GM21528 (cell line): ENCODE measurements around the gene ATN1.

ENCODE experiments used
- ATAC-seq: cut with Tn5 transposase; IDR thresholded peaks from one replicate; pipeline ENCODE4 v1.9.1; 2021; ENCODE audit warnings: mild to moderate bottlenecking, moderate library complexity; ENCODE audit not compliant: unreplicated experiment, low FRiP score

The ATN1 gene

DNA sequence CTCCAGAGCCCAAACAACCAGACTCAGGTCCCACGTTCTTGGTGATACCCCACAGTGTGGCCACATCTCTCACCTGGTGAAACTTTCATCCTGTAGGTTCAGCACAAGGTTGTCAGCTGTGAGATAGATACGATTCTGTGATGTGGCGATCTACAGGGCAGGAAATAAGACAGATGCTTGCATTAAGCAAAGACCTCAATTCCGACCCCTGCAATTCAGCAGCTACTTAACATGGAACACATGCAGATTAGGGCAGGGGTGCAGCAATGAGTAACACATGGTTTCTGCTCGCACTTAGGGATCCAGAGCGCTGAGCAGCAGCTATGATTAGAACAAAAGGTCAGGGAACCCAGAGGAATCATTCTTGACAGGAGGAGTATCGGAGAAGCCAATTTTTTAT lies 38.6 kb downstream of the ATN1 start:
- no peak for ATAC-seq

DNA sequence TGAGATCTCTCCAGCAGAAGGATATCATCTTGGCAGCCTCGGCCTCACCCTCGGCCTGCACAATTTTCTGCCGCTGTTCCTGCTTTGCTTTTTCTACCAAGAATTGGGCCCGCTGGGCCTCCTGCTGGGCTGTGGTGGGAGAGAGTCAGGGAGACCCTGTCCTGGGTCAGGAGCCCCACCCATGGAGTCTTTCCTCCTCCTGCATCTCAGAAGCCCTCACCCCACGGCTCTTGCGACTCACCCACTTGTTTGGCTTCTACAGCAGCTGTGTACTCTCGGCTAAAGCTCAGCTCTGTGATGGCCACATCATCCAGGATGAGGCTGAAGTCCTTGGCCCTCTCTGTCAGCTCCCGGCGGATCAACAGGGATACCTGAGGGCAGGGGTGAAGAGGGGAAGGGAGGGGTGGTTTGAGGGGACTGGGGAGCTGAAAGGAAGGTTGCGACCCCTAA lies 39.9 kb downstream of the ATN1 start:
- ATAC-seq = no peak

DNA sequence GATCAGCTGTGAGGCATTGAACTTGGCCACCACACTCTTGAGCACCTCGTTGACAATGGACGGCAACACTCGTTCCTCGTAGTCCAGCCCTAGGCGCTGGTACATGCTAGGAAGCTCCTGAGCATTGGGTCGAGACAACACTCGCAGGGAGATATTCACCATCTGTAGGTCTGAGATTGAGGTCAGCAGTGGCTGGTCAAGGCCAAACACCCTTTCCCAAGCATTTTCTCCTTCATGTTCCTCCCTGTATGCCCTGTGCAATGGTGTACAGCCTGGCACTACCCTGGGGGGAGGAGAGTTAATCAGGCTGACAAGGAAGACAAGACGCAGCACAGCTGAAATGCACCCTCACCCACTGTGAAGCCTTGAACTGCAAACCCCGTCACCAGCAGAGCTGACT lies 40.7 kb downstream of the ATN1 start:
- ATAC-seq = no peak

DNA sequence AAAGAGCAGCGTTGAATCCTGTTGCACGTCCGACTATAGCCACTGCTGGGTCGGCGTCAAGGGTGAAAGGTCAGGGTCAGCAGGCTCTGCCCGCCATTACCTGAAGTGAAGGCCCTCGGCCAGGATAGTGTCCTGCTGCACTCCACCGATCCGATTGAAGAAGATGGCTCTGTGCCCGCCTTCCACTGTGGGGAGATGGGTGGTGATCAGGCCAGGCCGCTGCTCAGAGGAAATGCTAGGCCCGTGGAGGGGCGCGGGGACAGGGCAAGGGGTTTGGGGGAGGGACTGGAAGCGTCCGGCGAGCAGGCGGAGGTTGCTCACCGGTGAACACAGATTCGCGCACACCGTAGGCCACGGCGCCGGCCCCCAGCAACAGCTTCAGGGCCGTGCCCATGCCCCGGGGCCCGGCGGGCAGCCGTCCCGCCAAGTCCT lies 42.4 kb downstream of the ATN1 start:
- no peak for ATAC-seq

DNA sequence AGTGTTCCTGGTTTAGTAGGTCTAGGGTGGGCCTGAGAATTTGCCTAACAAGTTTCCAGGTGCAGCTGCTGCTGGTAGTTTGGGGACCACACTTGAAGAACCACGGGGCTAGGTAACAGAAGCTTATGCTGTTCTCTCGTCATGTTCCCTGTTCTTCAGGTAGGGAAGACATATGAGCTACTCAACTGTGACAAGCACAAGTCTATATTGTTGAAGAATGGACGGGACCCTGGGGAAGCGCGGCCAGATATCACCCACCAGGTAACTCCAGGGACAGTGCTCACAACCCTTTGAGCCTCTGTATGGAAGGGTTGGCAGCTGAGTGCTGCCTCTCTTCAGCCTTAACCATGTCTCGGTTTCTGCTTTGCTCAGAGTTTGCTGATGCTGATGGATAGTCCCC lies 46.4 kb downstream of the ATN1 start:
- no peak for ATAC-seq

DNA sequence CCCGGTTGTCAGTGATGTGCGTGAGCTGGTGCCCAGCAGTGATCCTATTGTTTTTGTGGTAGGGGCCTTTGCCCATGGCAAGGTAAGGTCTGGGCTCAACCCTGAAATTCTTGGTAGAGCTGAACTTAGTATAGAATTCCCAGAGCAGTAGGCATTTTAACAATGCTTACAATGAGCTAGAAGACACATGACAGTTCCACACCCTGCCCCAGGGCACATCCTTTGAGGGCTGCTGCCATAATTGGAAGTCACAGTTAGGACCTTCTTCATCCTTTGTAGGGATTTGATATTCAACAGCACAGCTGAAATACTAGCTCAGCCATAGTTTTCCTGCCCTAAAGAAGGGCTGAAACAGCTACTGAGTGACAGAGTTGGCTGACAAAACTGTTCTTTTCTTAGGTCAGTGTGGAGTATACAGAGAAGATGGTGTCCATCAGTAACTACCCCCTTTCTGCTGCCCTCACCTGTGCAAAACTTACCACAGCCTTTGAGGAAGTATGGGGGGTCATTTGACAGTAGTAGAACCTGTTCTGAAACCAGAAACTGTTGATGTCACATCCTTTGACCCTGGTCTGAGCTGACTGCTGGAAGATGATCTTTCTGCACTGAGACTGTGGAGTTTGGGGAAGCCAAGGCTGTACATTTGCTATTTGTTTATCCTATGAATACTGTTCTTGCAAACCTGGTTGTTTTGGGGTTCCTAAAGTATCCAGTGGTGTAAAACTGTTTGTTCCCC lies 47.7 kb downstream of the ATN1 start:
- no peak for ATAC-seq

DNA sequence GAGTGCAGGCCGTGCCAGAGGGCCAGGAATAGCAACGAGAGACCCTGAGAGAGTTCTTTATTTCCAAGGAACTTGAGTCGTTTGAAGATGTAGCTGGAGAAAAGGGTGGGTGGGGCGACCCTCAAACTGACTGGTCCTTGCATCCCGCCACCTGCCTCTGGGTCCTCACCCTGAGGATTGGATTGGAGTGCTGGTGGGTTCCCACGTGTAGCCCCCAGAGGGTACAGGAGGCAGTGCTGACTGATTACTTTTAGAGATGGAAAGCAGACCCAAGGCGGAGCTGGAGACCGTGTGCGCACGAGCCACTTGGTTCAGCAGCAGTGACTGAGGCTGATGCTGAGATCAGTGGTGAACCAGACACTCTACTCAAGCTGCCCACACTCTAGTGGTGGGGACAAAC lies 49.9 kb downstream of the ATN1 start:
- no peak for ATAC-seq

DNA sequence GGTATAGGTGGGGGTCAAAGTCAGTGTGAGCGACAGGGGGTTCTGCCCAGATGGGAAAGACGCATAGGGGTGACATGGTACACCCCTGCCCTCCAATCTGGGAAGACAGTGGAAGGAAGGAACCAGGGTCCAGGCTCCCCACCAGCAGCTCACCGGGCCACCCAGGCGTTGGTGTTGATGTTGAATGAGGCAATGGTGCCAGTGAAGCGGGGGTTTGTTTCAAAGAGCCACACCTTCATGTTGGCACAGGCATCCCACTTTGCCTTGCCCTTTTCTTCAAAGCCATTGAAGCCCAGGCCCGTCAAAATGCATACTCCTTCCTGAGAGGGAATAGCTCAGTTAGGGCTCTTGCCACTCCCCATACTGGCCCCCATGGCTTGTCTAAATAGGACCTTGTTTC lies 50.4 kb downstream of the ATN1 start:
- no peak for ATAC-seq

DNA sequence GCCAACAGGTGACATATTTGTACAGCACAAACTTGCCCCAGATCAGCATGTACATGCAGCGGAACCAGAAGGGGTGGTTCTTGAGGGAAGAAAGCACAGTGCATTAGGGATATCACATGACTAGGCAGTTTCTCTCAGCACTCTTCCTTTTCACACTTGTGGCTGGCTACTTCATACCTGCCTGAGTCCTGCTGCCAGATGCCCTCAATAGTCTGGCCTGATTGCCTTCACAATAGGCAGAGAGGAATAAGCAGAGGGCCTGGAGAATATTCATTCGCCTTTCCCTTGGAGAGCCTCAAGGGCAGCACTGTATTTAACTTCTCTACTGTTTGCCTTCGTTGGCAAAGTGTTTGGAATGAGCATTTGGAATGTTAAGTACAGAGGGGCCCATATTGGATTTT lies 50.9 kb downstream of the ATN1 start:
- no peak for ATAC-seq

DNA sequence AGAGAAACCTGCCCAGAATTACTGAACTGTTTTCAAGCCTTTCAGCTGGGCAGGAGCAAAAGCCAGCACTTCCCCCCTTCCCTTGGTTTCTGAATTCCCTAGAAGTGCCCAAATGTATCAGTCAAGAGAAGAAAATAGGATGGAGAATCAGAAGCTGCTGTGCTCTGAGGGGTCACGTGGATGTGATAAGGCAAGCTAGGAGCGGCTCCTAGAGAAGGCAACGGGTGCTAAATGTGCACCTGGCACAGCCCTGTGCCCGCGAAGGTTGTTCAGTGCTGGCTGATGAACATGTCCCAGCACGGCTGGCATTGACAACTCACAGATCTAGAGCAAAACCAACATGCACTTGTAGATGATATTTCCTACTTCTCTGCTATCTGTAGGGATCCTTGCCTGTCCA lies 51.3 kb downstream of the ATN1 start:
- ATAC-seq = no peak

DNA sequence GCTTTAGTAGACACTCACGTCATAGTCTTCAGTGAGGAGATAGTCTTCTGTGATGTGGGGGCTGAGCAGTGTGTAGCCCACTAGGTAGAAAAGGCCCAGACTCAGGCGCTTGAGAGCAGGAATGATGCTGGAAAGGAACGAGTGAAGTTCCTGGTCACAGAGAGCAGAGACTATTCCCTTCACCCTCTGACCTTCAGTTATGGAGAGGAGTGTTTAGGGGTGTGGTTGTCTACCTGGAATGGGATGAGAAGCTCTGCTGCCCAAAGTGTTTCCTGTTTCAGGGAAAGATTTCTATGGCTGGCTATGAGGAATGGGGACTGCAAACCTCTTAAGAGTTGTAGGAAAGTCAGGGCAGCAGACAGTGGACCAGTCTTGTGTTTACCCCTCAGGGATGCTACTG lies 51.7 kb downstream of the ATN1 start:
- ATAC-seq = no peak

DNA sequence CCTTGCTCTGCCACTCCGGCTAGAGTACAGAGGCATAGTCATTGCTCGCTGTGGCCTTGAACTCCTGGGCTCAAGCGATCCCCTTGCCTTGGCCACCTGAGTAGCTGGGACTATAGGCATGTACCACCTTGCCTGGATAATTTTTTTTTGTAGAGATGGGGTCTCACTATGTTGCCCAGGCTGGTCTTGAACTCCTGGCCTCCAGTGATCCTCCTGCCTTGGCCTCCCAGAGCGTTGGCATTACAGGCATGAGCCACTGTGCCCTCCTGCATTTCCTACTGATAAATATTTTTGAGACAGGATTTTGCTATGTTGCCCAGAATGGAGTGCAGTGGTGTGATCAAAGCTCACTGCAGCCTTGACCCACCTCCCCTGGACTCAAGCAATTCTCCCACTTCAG lies 52.3 kb downstream of the ATN1 start:
- ATAC-seq = no peak

DNA sequence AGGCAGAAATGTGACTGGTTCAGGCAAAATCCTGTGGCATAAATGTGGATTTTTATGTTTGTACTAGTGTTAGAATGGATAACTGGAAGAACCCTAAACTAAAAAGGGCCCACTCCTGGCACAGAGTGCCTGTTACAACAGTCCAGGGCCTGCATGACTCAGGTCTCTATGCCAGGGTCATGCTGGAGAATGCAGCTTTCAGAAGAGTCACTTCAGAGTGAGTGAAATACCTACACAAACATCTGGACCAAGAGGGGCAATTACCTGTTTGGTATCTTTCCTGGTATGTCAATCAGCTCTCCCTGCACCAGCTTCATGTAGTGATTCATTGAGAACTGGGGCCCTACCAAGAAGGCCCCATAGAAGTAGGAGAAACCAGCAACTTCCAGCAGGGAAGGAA lies 53.0 kb downstream of the ATN1 start:
- no peak for ATAC-seq

DNA sequence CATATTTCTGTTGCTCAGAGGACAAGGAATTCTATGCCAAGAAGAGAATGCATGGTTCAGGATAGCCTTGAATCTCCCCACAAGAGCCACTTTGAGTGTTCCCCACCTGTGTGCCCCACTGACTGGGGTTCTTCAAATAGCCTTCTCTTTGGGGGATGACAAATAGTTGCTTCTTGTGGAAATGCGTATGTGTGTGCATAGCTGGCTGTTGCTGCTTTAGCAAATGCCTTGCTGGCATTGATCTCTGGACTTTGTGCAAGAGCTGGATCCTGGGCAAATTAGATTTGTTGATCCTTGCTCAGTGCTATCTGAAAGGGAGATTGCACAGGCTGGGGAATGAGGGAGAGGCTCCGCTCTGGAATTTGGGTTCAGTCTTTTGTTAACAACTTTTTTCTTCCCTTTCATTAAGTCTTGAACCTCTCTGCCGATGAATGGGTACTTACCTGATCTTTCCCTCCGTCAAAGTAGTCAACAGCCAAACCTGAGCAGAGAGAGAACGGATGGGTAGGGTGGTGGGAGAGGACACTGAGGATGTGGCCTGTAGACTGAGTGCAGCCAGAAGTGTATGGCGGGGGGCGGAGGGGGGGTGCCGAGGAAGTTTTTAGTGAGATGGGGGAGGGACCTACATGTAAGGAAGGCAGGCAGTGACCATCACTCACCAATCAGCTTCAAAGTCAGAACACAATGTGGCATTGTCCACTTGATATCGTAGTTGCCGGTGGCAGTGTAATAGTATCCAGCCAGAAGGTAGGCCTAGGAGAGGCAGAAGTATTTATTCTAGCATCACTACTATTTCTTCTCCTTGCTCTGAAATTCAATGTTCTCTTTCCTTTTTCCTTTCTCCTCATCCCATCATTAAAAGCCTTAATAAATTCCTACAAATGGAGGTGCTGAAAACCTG lies 53.6 kb downstream of the ATN1 start:
- ATAC-seq = no peak

DNA sequence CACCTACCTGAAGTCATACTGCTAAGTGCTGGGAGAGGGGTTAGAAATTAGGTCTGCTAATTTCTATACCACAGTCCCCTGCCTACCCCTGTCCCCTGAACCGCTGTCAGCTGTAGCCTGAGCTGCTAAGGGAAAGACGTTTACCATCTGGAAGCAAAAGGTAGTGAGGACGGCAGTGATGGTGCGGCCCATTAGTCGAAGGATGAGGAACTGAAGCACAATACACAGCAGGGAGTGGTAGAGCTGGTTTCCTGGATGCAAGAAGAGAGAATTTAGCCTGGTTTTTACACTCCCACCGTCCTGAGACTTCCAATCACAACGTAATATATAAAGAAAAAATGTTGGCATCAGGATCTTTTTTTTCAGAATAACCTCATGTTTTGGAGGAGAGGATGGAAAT lies 54.8 kb downstream of the ATN1 start:
- no peak for ATAC-seq

DNA sequence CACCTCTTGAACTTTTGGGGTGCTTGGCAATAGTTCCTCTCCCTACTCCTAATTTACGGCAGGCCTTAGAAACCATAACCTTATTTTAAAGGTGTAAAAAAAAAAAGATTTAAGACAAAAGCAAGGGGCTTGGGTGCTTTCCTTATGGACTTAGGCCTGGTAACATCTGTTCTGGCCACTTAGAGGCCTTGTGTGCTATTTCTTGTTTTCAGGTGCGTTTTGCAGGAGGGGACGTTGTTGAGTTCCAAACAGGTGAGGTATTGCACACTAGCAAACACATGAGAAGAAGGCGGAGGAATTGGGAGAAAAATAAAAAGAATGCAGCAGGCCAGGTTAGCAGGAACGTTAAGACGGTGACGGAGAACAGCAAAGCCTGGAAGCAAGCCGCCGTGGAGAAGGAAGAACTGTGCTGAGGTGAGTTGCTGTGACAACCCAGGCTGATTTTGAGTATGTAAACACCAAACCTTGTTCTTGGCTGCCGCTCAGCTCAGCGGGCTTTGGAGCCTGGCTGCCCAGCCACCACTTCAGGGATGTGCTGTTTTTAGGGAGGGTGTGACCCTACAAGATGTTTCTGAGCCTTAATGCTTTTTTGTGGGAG lies 60.3 kb downstream of the ATN1 start:
- ATAC-seq = no peak
